ENCODE data around the gene DECR2.
"Not testable (repeated sequence)": the region's sequence is repeated elsewhere in the genome, so short reads cannot be mapped to it uniquely, and the experiment has no call there.

DECR2 gene

GRCh38 chr16:405548-406506 lies 4.1 kb downstream of the DECR2 start:
- no peak for DNase-seq

DNA sequence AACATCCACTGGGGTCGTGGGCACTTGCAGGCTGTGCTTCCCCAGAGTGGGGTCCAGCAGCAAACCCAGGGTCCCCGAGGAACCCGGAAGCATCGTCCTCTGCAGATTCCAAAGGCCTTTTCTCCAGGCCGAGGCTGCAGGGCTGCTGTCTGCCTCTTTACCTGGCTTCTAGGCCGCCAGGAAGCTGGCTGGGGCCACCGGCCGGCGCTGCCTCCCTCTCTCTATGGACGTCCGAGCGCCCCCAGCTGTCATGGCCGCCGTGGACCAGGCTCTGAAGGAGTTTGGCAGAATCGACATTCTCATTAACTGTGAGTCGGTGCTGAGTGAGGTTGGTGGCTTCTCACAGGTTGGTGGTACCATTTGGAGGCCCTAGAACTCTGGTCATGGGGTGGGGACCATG lies 5.6 kb downstream of the DECR2 start:
- no peak for DNase-seq

DNA sequence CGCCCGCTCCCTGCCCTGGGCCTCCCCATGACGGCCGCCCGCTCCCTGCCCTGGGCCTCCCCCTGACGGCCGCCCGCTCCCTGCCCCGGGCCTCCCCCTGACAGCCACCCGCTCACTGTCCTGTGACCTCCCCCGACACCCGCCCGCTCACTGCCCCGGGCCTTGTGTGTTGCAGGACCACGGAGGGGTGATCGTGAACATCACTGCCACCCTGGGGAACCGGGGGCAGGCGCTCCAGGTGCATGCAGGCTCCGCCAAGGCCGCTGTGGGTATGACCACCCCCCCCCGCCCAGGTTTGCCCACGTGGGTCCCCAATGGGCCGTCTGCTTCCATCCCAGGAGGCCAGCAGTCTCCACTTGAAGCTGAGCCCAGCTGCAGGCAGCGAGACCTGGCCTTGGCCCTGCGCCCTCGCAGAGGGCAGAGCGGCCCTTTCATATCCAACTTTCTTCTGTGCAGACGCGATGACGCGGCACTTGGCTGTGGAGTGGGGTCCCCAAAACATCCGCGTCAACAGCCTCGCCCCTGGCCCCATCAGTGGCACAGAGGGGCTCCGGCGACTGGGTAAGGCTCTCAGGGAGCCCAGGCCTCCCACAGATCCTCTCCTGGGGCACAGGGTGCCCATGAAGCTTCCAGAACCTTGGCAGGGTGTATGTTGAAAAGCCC lies 9.0 kb downstream of the DECR2 start:
- no peak for DNase-seq

- DNase-seq: no peak
Measured at GRCh38 chr16:411576-412265, 10.0 kb downstream of the DECR2 start.

GRCh38 chr16:414395-415169 lies 12.9 kb downstream of the DECR2 start:
- no peak for DNase-seq

DNA sequence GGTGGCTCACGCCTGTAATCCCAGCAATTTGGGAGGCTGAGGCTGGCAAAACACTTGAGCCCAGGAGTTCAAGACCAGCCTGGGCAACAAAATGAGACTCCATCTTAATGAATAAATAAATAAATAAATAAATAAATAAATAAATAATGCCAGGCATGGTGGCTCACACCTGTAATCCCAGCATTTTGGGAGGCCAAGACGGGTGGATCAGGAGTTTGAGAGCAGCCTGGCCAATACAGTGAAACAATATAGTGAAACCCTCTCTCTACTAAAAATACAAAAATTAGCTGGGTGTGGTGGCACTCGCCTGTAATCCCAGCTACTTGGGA lies 13.4 kb downstream of the DECR2 start:
- DNase-seq: not testable (repeated sequence)

- DNase-seq: not testable (repeated sequence)
Measured at GRCh38 chr16:422179-422578, 20.5 kb downstream of the DECR2 start.

DNA sequence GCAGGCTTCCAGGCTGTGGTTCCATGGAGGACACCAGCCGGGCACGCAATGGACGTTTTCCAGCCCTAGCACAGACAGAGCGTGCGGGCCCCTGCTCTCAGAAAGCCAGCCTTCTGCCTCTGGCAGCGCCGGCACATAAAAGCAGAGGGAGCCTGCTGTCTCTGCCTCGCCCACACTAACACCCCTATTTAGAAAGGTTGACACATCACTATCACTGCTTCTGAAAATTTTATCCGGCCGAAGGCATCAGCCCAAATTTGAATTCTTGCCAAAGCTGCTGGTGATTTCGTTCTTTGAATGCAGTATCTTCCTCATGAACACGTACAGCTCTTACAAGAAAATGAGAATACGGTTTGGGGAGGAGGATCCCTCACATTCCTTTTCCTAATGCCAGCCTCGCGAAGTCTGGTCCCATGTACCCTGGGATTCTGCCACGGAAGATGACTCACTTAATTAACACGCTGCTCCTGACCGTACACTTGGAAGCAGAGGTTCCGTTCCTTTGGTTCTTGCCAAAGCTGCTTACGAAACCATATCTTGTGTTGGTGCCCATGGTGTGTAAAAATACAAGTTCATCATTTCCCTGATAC lies 22.4 kb downstream of the DECR2 start:
- DNase-seq: no peak

DNA sequence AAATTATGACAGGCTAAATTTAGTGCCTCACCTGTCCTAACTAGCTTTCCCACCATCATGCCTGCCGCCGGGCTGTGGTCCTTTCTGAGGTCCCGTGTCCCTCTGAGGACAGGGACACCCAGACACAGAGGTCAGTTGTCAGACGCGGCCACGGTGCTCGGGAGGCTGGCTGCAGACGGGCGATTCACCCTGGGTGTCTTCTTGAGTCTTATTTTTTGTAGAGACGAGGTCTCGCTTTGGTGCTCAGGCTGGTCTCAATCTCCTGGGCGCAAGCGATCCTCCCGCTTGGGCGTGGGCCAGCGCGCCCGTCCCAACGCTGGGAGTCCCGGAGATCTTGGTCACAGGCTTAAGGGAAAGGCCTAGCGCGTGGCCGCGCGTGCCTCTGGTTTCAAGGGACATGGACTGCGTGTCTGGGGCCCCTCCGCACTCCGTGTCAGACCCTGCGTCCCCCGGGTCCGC lies 23.0 kb downstream of the DECR2 start:
- no peak for DNase-seq

GRCh38 chr16:425082-425718 lies 23.5 kb downstream of the DECR2 start, which contains the start of gene RAB11FIP3:
Gene RAB11FIP3, plus strand, starts transcription at chr16:425649. Its CDS starts 358 bp downstream, at chr16:426007.
- peak; percentile 78 to 79 for DNase-seq

DNA sequence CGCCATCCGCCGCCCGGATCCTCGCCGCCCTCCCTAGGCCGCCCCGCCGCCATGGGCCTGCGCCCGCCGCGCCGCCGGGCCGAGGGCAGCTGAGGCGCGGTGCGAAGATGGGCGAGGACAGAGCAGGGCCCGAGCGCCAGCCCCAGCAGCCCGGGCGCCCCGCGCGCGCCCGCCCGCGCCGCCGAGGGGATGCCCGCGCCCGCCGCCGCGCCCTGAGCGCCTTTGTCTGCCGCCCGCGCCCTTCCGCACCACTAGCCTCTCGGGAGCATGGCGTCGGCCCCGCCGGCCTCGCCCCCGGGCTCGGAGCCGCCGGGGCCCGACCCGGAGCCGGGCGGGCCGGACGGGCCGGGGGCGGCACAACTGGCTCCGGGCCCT lies 24.0 kb downstream of the DECR2 start:
- DNase-seq: peak in 1 of 2 donors; percentile 42

DNA sequence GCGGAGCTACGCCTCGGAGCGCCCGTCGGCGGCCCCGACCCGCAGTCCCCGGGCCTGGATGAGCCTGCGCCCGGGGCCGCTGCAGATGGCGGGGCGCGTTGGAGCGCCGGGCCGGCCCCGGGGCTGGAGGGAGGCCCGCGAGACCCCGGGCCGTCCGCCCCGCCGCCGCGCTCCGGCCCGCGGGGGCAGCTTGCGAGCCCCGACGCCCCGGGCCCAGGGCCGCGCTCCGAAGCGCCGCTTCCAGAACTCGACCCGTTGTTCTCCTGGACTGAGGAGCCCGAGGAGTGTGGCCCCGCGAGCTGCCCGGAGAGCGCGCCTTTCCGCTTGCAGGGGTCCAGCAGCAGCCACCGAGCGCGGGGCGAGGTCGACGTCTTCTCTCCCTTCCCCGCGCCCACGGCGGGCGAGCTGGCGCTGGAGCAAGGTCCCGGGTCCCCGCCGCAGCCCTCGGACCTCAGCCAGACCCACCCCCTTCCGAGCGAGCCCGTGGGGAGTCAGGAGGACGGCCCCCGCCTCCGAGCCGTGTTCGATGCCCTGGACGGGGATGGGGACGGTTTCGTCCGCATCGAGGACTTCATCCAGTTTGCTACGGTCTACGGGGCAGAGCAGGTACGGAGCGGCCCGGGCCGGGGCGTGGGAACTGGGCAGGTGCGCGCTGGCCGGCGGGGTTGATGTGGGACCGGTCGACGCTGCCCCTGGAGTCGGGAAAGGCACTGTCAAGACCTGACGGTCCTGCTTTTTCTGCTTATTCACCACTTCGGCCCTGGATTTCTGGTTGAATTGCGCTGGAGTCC lies 24.6 kb downstream of the DECR2 start:
- peak in 1 of 2 donors; percentile 6 for DNase-seq

DNA sequence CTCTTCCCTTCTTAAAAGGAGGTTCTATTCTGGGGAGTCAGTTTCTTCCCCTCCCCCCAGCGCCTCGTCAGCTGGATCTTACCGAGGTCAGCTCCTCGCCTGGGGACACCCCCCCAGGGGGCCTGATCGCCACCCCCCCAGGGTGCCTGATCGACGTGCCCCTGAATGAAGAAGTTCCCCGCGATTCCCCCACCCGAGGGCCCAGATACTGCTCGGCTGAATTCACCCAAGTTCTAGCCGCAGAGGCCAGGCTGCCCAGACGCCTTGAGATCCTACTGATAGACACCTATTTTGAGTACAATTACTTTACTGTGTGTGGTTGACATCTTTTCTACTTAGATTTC lies 25.2 kb downstream of the DECR2 start:
- no peak for DNase-seq

GRCh38 chr16:427250-427649 lies 25.6 kb downstream of the DECR2 start:
- DNase-seq: no peak

DNA sequence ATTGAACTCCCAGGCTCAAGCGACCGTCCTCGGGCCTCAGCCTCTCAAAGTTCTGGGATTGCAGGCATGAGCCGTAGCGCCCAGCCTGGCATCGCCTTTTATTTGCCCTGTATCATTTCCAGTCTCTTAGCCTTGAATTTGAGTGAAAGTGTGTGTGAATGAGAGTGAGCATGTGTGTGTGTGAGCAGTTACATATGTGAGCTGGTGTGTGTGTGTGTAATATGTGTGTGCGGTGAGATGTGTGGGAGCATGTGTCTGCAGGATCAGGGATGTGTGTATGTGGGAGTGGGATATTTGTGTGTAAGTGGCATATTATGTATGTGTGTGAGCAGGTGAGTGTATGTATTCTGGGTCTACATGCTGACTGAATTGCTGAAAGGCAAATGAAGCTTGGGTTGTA lies 29.2 kb downstream of the DECR2 start:
- no peak for DNase-seq

DNA sequence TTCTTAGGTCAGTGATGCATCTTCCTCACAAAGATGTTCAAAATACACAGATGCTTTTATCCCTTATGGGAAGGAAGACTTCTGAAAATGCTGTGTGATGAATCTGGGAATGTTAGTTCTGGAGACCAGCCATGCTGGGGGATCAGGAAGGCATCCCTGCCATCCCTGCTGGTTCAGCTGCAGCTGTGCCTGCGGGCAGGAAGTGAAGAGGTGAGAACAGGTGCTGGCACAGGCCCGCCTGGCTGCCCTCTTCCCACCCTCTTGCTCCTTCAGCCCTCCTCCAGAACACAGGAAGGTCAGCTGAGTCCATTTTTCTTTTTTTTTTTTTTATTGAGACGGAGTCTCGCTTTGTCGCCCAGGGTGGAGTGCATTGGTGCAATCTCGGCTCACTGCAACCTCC lies 38.9 kb downstream of the DECR2 start:
- DNase-seq: no peak

- DNase-seq: no peak
Measured at GRCh38 chr16:441447-441846, 39.8 kb downstream of the DECR2 start.

DNA sequence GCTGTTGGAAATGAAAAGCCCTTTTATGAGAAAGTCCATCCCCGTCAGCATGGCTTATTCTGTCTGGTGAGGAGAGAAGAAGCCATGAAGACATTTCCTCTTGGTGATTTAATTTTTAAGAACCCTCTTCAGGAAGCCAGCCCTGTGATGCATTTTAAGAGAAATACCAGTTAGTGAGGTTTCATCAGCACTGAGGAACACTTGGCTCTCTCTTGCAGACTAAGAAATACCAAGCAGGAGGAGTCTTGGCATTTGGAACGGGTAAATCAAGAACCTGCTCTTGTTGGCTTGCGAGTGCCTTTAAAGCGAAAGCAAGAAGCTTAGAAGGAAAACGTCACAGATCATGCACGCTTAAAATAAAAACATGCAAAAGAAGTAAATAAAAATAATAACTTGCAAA lies 41.3 kb downstream of the DECR2 start:
- DNase-seq: no peak

GRCh38 chr16:444027-444426 lies 42.3 kb downstream of the DECR2 start:
- DNase-seq: no peak

GRCh38 chr16:445566-445965 lies 43.9 kb downstream of the DECR2 start:
- no peak for DNase-seq

- DNase-seq: no peak
Measured at GRCh38 chr16:450385-450784, 48.7 kb downstream of the DECR2 start.

All from stimulated activated CD4-positive, alpha-beta T cell treated with anti-CD3 and anti-CD28 coated beads, Interleukin-2, amount 100 ng/mL, for 48 hours (primary cell).